Ramos (cell line): ENCODE data around the gene SLC9A1.

Experiments
- in situ Hi-C: fragments of 300-500 bp; cut with MboI; formaldehyde crosslinking; loops from one replicate; pipeline ENCODE4 v1.14.3; 2022; ENCODE audit warnings: low sequenced_read_pairs; ENCODE audit not compliant: unreplicated experiment

Gene SLC9A1

GRCh38 chr1:27152004-27152828 is 2.7 kb downstream of the SLC9A1 start:
- in situ Hi-C loops, result no loop called here

GRCh38 chr1:27150641-27151040 is 4.3 kb downstream of the SLC9A1 start:
- in situ Hi-C loops, result no loop called here

- in situ Hi-C loops, result no loop called here
Measured at GRCh38 chr1:27150183-27150582, 4.7 kb downstream of the SLC9A1 start.

- in situ Hi-C loops, result no loop called here
Measured at GRCh38 chr1:27149762-27150113, 5.2 kb downstream of the SLC9A1 start.

GRCh38 chr1:27149084-27149761 is 5.7 kb downstream of the SLC9A1 start:
- in situ Hi-C loops, result no loop called here

- in situ Hi-C loops, result no loop called here
Measured at GRCh38 chr1:27148591-27148990, 6.3 kb downstream of the SLC9A1 start.

- in situ Hi-C loops, result no loop called here
Measured at GRCh38 chr1:27147842-27148518, 6.9 kb downstream of the SLC9A1 start.

GRCh38 chr1:27145934-27146354 is 9.0 kb downstream of the SLC9A1 start:
- in situ Hi-C loops, result no loop called here

- in situ Hi-C loops, result no loop called here
Measured at GRCh38 chr1:27144920-27145661, 9.8 kb downstream of the SLC9A1 start.

- in situ Hi-C loops, result no loop called here
Measured at GRCh38 chr1:27144049-27144748, 10.7 kb downstream of the SLC9A1 start.

- in situ Hi-C loops, result no loop called here
Measured at GRCh38 chr1:27143401-27143800, 11.5 kb downstream of the SLC9A1 start.

- in situ Hi-C loops, result no loop called here
Measured at GRCh38 chr1:27142464-27142863, 12.5 kb downstream of the SLC9A1 start.

GRCh38 chr1:27141266-27142003 is 13.5 kb downstream of the SLC9A1 start:
- in situ Hi-C loops, result no loop called here

- in situ Hi-C loops, result no loop called here
Measured at GRCh38 chr1:27139980-27140379, 14.9 kb downstream of the SLC9A1 start.

GRCh38 chr1:27138927-27139326 is 16.0 kb downstream of the SLC9A1 start:
- in situ Hi-C loops, result no loop called here

- in situ Hi-C loops, result no loop called here
Measured at GRCh38 chr1:27138368-27138767, 16.6 kb downstream of the SLC9A1 start.

GRCh38 chr1:27137544-27138075 is 17.3 kb downstream of the SLC9A1 start:
- in situ Hi-C loops, result no loop called here

- in situ Hi-C loops, result no loop called here
Measured at GRCh38 chr1:27136998-27137542, 17.9 kb downstream of the SLC9A1 start.

- in situ Hi-C loops, result no loop called here
Measured at GRCh38 chr1:27136236-27136551, 18.7 kb downstream of the SLC9A1 start.
